Measurements from ENCODE around the gene FGFRL1. TPM values are rescaled to one million over a fixed set of nuclear protein-coding genes. Genes with fewer than 3 reads are reported as not detected.
"Not testable (repeated sequence)": the region's sequence is repeated elsewhere in the genome, so short reads cannot be mapped to it uniquely, and the experiment has no call there.

Gene FGFRL1
- total and polyA plus RNA-seq, 5 experiments from 2014 or later = 0.65 to 18.4 (median 1.2) TPM

DNA sequence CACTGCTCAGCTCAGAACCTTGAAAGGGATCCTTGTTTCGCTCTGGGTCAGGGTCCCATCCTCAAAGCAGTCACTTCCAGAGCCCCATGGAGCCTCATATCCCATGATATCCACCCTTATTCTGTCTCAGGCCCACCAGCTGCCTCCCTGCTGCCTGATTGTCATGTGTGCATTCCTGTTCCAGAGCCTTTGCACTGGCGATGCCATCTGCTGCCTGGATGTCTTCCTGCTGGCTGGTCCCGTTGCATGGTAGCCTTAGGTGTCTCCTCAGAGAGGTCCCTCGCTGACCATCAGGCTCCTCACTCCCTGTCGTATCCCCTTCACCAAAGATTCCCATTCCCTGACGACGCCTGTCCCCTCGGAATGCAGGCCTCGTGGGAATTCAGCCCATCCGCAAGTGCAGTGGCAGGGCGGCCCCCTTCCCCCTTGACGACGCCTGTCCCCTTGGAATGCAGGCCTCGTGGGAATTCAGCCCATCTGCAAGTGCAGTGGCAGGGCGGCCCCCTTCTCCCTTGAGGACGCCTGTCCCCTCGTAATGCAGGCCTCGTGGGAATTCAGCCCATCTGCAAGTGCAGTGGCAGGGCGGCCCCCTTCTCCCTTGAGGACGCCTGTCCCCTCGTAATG lies 12.1 kb upstream of the FGFRL1 start:
- not testable (repeated sequence) for H3K27ac Mint-ChIP-seq, H3K36me3 Mint-ChIP-seq, H3K9me3 Mint-ChIP-seq, DNase-seq, ATAC-seq
- peaks cover 6 to 43% (median 14%) of the 10 kb centered on the region in 5 donors for H3K27me3 Mint-ChIP-seq
- H3K4me3 Mint-ChIP-seq = peak overlapping the region in 4 of 10 donors; percentile 10 to 55 (median 46)
- peaks cover 9 to 18% (median 16%) of the 10 kb centered on the region in 4 donors for H3K4me1 Mint-ChIP-seq
- POLR2A ChIA-PET = interaction anchor here (0.7 kb wide), 1 partner anchor 692 kb away, joined by 3 read pairs; no protein-coding TSS in a partner anchor

DNA sequence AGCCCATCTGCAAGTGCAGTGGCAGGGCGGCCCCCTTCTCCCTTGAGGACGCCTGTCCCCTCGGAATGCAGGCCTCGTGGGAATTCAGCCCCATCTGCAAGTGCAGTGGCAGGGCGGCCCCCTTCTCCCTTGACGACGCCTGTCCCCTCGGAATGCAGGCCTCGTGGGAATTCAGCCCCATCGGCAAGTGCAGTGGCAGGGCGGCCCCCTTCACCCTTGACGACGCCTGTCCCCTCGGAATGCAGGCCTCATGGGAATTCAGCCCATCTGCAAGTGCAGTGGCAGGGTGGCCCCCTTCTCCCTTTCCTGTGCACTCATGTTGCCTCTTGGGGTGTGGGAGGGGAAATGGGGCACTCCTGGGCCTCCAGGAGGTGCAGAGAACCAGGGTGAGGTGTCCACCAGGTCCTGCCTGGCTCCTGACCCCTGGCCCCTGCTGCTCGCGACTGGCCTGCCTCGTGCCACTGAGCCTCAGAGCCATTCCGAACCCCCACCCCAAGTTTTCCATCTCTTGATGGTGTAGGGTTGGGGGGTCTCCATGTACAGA lies 11.5 kb upstream of the FGFRL1 start:
- POLR2A ChIA-PET = interaction anchor here (0.5 kb wide), 1 partner anchor 301 kb away, joined by 3 read pairs; no protein-coding TSS in a partner anchor
- peaks cover 0 to 2% (median 0%) of the 10 kb centered on the region in 9 donors for H3K9me3 Mint-ChIP-seq
- peaks cover 8 to 49% (median 16%) of the 10 kb centered on the region in 5 donors for H3K27me3 Mint-ChIP-seq
- H3K27ac Mint-ChIP-seq = no peak overlapping the region
- peaks cover 0 to 6% (median 2%) of the 10 kb centered on the region in 3 donors for H3K36me3 Mint-ChIP-seq
- H3K4me3 Mint-ChIP-seq = no peak overlapping the region
- DNase-seq = no peak
- no peak for ATAC-seq
- H3K4me1 Mint-ChIP-seq = peaks cover 9 to 18% (median 16%) of the 10 kb centered on the region in 4 donors

DNA sequence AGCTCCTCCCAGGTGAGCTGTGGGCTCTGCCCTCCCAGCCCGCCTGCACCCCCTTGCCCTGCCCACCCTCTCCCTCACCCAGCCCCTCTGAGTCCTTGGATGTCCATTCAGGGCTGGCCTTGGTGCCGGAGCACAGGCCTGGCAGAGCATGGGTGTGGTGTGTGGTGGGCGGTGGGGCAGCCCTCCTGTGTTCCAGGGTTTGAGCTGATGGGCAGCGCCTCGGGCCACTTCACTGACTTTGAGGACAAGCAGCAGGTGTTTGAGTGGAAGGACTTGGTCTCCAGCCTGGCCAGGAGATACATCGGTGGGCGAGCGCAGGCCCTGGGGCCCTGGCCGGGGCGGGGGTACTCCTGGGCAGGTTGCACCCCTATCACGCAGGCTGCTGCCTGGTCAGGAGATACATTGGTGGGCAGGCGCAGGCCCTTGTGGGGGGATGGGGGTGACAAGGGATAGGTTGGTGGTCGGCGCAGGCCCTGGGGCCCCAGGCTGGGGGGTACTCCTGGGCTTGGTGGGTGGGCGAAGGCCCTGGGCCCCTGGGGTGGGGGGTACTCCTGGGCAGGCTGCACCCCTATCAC lies 10.7 kb upstream of the FGFRL1 start:
- POLR2A ChIA-PET = interaction anchor here (0.5 kb wide), 1 partner anchor 301 kb away, joined by 3 read pairs; no protein-coding TSS in a partner anchor
- Mint-ChIP-seq H3K9me3 (peaks cover 0 to 2% (median 0%) of the 10 kb centered on the region in 9 donors), H3K4me3 (peak overlapping the region in 2 of 10 donors; percentile 43 to 62), H3K27ac (no peak overlapping the region), H3K36me3 (peaks cover 0 to 6% (median 2%) of the 10 kb centered on the region in 3 donors), H3K4me1 (peaks cover 9 to 18% (median 16%) of the 10 kb centered on the region in 4 donors), H3K27me3 (peaks cover 8 to 54% (median 19%) of the 10 kb centered on the region in 5 donors)
- no peak for DNase-seq
- ATAC-seq = no peak

DNA sequence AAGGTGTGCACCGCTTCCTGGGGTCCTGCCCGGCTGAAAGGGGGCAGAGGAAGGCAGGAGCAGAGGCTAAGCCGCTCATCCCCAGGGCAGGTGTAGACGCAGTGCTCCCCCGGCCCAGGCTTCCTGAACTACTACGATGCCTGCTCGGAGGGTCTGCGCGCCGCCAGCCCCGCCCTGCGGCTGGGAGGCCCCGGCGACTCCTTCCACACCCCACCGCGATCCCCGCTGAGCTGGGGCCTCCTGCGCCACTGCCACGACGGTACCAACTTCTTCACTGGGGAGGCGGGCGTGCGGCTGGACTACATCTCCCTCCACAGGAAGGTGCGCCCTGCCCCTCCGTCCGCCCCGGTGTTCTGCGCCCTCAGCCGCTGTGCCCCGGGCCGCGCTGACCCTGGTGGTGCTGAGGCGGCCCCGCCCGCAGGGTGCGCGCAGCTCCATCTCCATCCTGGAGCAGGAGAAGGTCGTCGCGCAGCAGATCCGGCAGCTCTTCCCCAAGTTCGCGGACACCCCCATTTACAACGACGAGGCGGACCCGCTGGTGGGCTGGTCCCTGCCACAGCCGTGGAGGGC lies 9.8 kb upstream of the FGFRL1 start:
- Mint-ChIP-seq H3K36me3 (peaks cover 0 to 6% (median 2%) of the 10 kb centered on the region in 3 donors), H3K27me3 (peaks cover 8 to 62% (median 23%) of the 10 kb centered on the region in 5 donors), H3K9me3 (peaks cover 0 to 2% (median 0%) of the 10 kb centered on the region in 9 donors), H3K27ac (no peak overlapping the region), H3K4me3 (peak overlapping the region in 2 of 10 donors; percentile 4 to 45), H3K4me1 (peaks cover 9 to 18% (median 16%) of the 10 kb centered on the region in 4 donors)
- POLR2A ChIA-PET = interaction anchor here (0.7 kb wide), 1 partner anchor 15 kb away, joined by 3 read pairs; the partner anchor contains the start of gene IDUA
- no peak for DNase-seq
- no peak for ATAC-seq

DNA sequence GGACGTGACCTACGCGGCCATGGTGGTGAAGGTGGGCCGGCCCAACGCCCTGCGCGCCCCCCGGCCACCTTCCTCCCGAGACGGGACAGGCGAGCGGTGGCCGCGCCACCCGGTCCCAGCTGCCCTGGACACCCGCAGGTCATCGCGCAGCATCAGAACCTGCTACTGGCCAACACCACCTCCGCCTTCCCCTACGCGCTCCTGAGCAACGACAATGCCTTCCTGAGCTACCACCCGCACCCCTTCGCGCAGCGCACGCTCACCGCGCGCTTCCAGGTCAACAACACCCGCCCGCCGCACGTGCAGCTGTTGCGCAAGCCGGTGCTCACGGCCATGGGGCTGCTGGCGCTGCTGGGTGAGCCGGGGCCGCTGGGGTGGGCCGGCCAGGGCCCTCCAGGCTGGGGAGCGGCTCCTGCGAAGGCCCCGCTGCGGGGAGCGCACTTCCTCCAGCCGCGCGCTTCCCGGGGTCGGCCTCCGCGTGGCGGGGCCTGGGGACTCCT lies 9.2 kb upstream of the FGFRL1 start:
- POLR2A ChIA-PET = interaction anchor here (0.7 kb wide), 1 partner anchor 15 kb away, joined by 3 read pairs; the partner anchor contains the start of gene IDUA
- peaks cover 12 to 67% (median 25%) of the 10 kb centered on the region in 5 donors for H3K27me3 Mint-ChIP-seq
- peaks cover 0 to 6% (median 2%) of the 10 kb centered on the region in 3 donors for H3K36me3 Mint-ChIP-seq
- H3K4me1 Mint-ChIP-seq = peaks cover 9 to 15% (median 12%) of the 10 kb centered on the region in 4 donors
- no peak overlapping the region for H3K4me3 Mint-ChIP-seq
- peak in 1 of 10 donors; percentile 20 for DNase-seq
- peak; percentile 23 to 56 for ATAC-seq
- no peak overlapping the region for H3K27ac Mint-ChIP-seq
- peaks cover 0 to 2% (median 0%) of the 10 kb centered on the region in 9 donors for H3K9me3 Mint-ChIP-seq

DNA sequence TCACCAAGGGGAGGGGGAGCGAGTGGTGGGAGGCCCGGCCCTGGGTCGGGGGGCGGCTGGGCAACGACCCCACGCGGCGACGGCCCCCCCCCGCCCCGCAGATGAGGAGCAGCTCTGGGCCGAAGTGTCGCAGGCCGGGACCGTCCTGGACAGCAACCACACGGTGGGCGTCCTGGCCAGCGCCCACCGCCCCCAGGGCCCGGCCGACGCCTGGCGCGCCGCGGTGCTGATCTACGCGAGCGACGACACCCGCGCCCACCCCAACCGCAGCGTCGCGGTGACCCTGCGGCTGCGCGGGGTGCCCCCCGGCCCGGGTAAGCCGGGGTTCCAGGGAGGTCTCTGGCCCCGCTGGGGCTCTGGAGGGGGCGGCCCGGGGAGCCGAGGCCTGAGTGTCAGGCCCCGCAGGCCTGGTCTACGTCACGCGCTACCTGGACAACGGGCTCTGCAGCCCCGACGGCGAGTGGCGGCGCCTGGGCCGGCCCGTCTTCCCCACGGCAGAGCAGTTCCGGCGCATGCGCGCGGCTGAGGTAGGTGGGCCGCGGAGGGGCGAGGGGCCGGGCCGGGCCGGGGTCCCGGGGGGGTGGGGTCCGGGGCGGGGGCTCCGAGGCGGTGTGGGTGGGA lies 8.7 kb upstream of the FGFRL1 start:
- peaks cover 14 to 71% (median 29%) of the 10 kb centered on the region in 5 donors for H3K27me3 Mint-ChIP-seq
- no peak for DNase-seq
- H3K4me3 Mint-ChIP-seq = no peak overlapping the region
- POLR2A ChIA-PET = no interaction called here
- ATAC-seq = peak in 1 of 2 donors; percentile 37
- no peak overlapping the region for H3K27ac Mint-ChIP-seq
- H3K36me3 Mint-ChIP-seq = peaks cover 0 to 6% (median 2%) of the 10 kb centered on the region in 3 donors
- H3K9me3 Mint-ChIP-seq = peaks cover 0 to 2% (median 0%) of the 10 kb centered on the region in 9 donors
- H3K4me1 Mint-ChIP-seq = peaks cover 9 to 15% (median 12%) of the 10 kb centered on the region in 4 donors

DNA sequence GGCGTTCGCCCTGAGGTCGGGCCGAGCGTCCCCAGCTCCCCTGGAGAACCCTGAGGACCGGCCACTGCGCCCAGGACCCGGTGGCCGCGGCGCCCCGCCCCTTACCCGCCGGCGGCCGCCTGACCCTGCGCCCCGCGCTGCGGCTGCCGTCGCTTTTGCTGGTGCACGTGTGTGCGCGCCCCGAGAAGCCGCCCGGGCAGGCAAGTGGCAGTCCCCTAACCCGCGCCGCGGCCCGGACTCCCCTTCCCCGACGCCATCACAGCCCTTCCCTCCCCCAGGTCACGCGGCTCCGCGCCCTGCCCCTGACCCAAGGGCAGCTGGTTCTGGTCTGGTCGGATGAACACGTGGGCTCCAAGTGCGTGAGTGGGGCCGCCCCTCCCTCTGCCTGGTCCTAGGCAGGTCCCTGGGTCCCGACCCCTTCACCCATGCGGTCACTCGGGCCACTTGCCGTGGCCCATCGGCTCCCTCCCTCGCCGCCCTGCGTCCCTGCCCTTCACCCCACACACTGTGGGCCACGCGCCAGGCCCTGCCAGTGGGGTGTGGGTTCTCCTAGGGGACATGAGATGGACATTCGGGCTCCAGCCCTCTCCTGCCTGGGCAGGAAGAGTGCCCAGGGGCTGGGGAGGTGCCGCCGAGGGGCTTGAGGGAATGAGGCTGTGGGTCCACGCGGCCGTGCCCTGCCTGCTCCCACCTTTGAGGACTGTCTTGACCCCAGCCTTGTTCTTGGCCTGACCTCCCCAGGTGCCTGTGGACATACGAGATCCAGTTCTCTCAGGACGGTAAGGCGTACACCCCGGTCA lies 8.0 kb upstream of the FGFRL1 start:
- Mint-ChIP-seq H3K36me3 (peaks cover 0 to 6% (median 3%) of the 10 kb centered on the region in 3 donors), H3K27me3 (peaks cover 13 to 71% (median 33%) of the 10 kb centered on the region in 5 donors), H3K9me3 (peaks cover 0 to 2% (median 0%) of the 10 kb centered on the region in 9 donors), H3K4me1 (peaks cover 3 to 9% (median 7%) of the 10 kb centered on the region in 4 donors), H3K27ac (no peak overlapping the region), H3K4me3 (peak overlapping the region in 3 of 10 donors; percentile 25 to 51 (median 26))
- no peak for DNase-seq
- ATAC-seq = no peak
- POLR2A ChIA-PET = no interaction called here

DNA sequence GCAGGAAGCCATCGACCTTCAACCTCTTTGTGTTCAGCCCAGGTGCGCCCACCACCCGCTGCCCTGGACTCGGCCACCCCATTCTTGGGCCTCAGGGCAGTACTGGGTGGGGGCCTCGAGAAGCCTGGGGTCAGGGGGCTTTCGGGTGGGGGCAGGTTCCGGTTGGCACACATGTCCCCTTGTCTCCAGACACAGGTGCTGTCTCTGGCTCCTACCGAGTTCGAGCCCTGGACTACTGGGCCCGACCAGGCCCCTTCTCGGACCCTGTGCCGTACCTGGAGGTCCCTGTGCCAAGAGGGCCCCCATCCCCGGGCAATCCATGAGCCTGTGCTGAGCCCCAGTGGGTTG lies 7.4 kb upstream of the FGFRL1 start:
- POLR2A ChIA-PET = no interaction called here
- Mint-ChIP-seq H3K27me3 (peaks cover 13 to 71% (median 36%) of the 10 kb centered on the region in 5 donors), H3K4me3 (peak overlapping the region in 3 of 10 donors; percentile 25 to 51 (median 26)), H3K36me3 (peaks cover 0 to 8% (median 3%) of the 10 kb centered on the region in 3 donors), H3K9me3 (peaks cover 0 to 2% (median 0%) of the 10 kb centered on the region in 9 donors), H3K27ac (no peak overlapping the region), H3K4me1 (peaks cover 4 to 12% (median 8%) of the 10 kb centered on the region in 4 donors)
- ATAC-seq = no peak
- no peak for DNase-seq

DNA sequence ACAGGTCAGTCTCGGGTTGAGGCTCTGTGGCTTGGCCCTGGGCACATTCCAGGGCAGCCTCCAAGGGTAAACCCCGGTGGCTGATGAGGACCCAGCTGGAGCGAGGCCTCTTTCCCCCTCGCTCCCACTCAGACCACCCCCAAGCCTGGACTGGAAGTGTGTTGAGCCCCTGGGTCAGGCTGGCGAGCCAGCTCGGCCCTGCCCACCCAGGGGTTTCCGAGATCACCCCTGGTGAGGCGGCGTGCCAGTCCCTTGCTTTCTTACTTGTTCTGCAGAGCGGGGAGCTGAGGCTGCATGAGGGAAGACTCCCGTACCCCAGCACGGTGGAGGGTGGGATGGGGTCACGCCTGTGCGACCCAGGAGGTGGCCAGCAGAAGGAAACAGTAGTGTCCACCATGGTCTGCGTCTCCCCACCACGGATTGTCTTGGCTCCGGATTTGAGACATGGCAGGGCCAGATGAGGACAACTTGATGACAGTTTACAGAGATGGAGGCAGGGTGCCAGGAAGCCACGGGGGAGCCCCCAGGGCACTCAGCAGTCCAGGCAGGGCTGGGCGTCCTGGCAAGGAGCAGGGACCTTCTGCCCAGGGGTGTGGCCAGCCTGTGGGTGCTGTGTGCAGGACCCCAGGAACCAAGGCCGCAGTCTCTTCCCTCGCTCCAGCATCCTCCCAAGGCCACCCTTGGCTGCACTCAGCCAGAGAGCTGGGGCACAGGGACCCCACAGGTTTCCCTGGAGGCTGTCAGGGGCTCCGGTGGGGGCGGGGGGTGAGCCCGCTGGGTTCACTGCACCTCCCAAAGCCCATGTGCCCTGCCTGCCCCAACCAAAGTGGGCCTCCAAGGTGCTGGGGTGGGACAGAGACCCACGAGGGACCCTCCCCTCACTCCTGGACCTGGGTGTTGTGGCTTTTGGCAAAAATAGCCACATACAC lies 6.6 kb upstream of the FGFRL1 start:
- H3K4me3 Mint-ChIP-seq = peak overlapping the region in 1 of 10 donors; percentile 25
- H3K27ac Mint-ChIP-seq = no peak overlapping the region

DNA sequence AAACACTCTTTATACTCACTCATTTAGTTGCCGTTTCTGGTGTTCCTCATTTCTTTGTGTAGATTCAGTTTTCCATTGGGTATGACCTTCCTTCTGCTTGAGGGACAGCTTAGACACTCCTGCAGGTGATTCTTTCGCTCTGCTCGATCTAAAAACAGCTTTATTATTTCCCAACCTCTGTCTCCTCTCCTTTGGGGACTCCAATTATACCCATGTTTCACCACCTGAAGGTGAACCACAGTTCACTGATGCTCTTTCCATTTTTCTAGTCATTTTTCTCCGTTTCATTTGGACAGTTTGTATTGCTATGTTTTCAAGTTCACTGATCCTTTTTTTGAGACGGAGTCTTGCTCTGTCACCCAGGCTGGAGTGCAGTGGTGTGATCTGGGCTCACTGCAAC lies 4.6 kb upstream of the FGFRL1 start:
- no peak overlapping the region for H3K4me3 Mint-ChIP-seq
- DNase-seq = no peak
- H3K27me3 Mint-ChIP-seq = peaks cover 10 to 56% (median 30%) of the 10 kb centered on the region in 5 donors
- POLR2A ChIA-PET = no interaction called here
- H3K27ac Mint-ChIP-seq = no peak overlapping the region
- peaks cover 9 to 15% (median 13%) of the 10 kb centered on the region in 4 donors for H3K4me1 Mint-ChIP-seq
- peaks cover 0 to 9% (median 3%) of the 10 kb centered on the region in 3 donors for H3K36me3 Mint-ChIP-seq
- no peak for ATAC-seq
- no peaks in the 10 kb centered on the region for H3K9me3 Mint-ChIP-seq

More for the DNA sequence above, 6.6 kb upstream of the FGFRL1 start:
- H3K27me3 Mint-ChIP-seq = peaks cover 10 to 68% (median 34%) of the 10 kb centered on the region in 5 donors
- peaks cover 5 to 11% (median 9%) of the 10 kb centered on the region in 4 donors for H3K4me1 Mint-ChIP-seq
- POLR2A ChIA-PET = no interaction called here
- DNase-seq = no peak
- no peak for ATAC-seq
- H3K36me3 Mint-ChIP-seq = peaks cover 0 to 9% (median 3%) of the 10 kb centered on the region in 3 donors
- H3K9me3 Mint-ChIP-seq = peaks cover 0 to 2% (median 0%) of the 10 kb centered on the region in 9 donors

Data from naive thymus-derived CD8-positive, alpha-beta T cell (primary cell).